ENCODE results near the gene SLC12A5.

SLC12A5 gene

GRCh38 chr20:46006964-46007363 lies 22.1 kb upstream of the SLC12A5 start:
- no peak for DNase-seq

GRCh38 chr20:46007671-46008070 lies 21.3 kb upstream of the SLC12A5 start:
- no peak for DNase-seq

GRCh38 chr20:46009816-46010215 lies 19.2 kb upstream of the SLC12A5 start:
- no peak for DNase-seq

GRCh38 chr20:46010491-46011391 lies 18.3 kb upstream of the SLC12A5 start:
- no peak for DNase-seq

GRCh38 chr20:46011631-46012482 lies 17.2 kb upstream of the SLC12A5 start:
- DNase-seq = no peak

- DNase-seq = no peak
Observed at GRCh38 chr20:46012921-46013320, 16.1 kb upstream of the SLC12A5 start.

GRCh38 chr20:46013322-46013828 lies 15.6 kb upstream of the SLC12A5 start:
- DNase-seq = no peak

GRCh38 chr20:46013829-46014516 lies 15.0 kb upstream of the SLC12A5 start:
- DNase-seq = no peak

GRCh38 chr20:46014517-46015396 lies 14.3 kb upstream of the SLC12A5 start:
- DNase-seq = no peak

GRCh38 chr20:46017272-46017671 lies 11.7 kb upstream of the SLC12A5 start:
- no peak for DNase-seq

GRCh38 chr20:46018112-46018511 lies 10.9 kb upstream of the SLC12A5 start:
- no peak for DNase-seq

GRCh38 chr20:46018611-46019010 lies 10.4 kb upstream of the SLC12A5 start:
- DNase-seq = no peak

- no peak for DNase-seq
Observed at GRCh38 chr20:46020555-46020954, 8.5 kb upstream of the SLC12A5 start.

GRCh38 chr20:46021361-46022359 lies 7.4 kb upstream of the SLC12A5 start:
- DNase-seq = no peak

GRCh38 chr20:46022411-46023147 lies 6.4 kb upstream of the SLC12A5 start:
- no peak for DNase-seq

GRCh38 chr20:46023148-46023484 lies 5.9 kb upstream of the SLC12A5 start:
- DNase-seq = no peak

- DNase-seq = no peak
Observed at GRCh38 chr20:46023999-46024398, 5.0 kb upstream of the SLC12A5 start.

- no peak for DNase-seq
Observed at GRCh38 chr20:46025376-46025783, 3.6 kb upstream of the SLC12A5 start.

GRCh38 chr20:46027245-46027853 lies 1.7 kb upstream of the SLC12A5 start:
- no peak for DNase-seq

- no peak for DNase-seq
Observed at GRCh38 chr20:46028110-46028509, 905 bp upstream of the SLC12A5 start.

Data from GF-D8 (cell line).